GM12878 (cell line): ENCODE data around the gene SELENOS. TPM values are rescaled to one million over a fixed set of nuclear protein-coding genes. Genes with fewer than 3 reads are reported as not detected.

ENCODE experiments used
- CBFB ChIP-seq: IDR thresholded peaks from 2 replicates; pipeline ENCODE4 v1.6.1; 2016; ENCODE audit warnings: antibody characterized with exemption, low read depth
- CREM ChIP-seq: IDR thresholded peaks from 2 replicates; pipeline ENCODE4 v1.6.1; 2014; ENCODE audit warnings: antibody characterized with exemption, low read depth
- EED ChIP-seq: sonication (generic); IDR thresholded peaks from 2 replicates; pipeline ENCODE4 v1.6.1; 2016; ENCODE audit warnings: antibody characterized with exemption, low read depth
- EGR1 ChIP-seq, 2 experiments: IDR thresholded peaks; 1 replicate in 1 of 2; 2 replicates in 1 of 2; pipeline ENCODE4 v1.6.1; 2011 to 2012; ENCODE audit warnings: low read depth in 2 of 2, low read length in 2 of 2, borderline replicate concordance in 1 of 2, mild to moderate bottlenecking in 1 of 2, moderate library complexity in 1 of 2
- GABPA ChIP-seq: IDR thresholded peaks from 2 replicates; pipeline ENCODE4 v1.6.1; 2014; ENCODE audit warnings: antibody characterized with exemption, low read depth, mild to moderate bottlenecking, inconsistent platforms
- GATAD2B ChIP-seq: fragments of 450-650 bp; conservative IDR thresholded peaks from 2 replicates; pipeline ENCODE4 v1.6.1; 2017; ENCODE audit warnings: low read depth, mild to moderate bottlenecking, moderate library complexity
- HDAC2 ChIP-seq: fragments of 200-600 bp; sonication (generic); IDR thresholded peaks from 2 replicates; pipeline ENCODE4 v1.6.1; 2017
- IRF4 ChIP-seq: IDR thresholded peaks from 2 replicates; pipeline ENCODE4 v1.6.1; 2011; ENCODE audit warnings: low read depth, low read length
- JUNB ChIP-seq: IDR thresholded peaks from 2 replicates; pipeline ENCODE4 v1.6.1; 2016; ENCODE audit warnings: antibody characterized with exemption, mild to moderate bottlenecking
- KDM1A ChIP-seq: fragments of 200-600 bp; sonication (generic); IDR thresholded peaks from 2 replicates; pipeline ENCODE4 v1.6.1; 2016; ENCODE audit warnings: borderline replicate concordance
- MTA2 ChIP-seq: fragments of 450-650 bp; IDR thresholded peaks from 2 replicates; pipeline ENCODE4 v1.6.1; 2016; ENCODE audit warnings: low read depth, mild to moderate bottlenecking, moderate library complexity
- NR2C1 ChIP-seq: fragments of 450-650 bp; IDR thresholded peaks from 2 replicates; pipeline ENCODE4 v1.6.1; 2017; ENCODE audit warnings: antibody characterized with exemption, mild to moderate bottlenecking, moderate library complexity
- NR2C2 ChIP-seq: IDR thresholded peaks from 2 replicates; pipeline ENCODE4 v1.6.1; 2011; ENCODE audit warnings: borderline replicate concordance, low read depth; ENCODE audit not compliant: control insufficient read depth, insufficient read length
- PAX8 ChIP-seq: fragments of 450-650 bp; IDR thresholded peaks from 2 replicates; pipeline ENCODE4 v1.6.1; 2017; ENCODE audit warnings: mild to moderate bottlenecking, moderate library complexity
- PML ChIP-seq: IDR thresholded peaks from 2 replicates; pipeline ENCODE4 v1.6.1; 2012; ENCODE audit warnings: low read length, inconsistent platforms
- POLR2A ChIP-seq: IDR thresholded peaks from 2 replicates; pipeline ENCODE4 v1.6.1; 2011; ENCODE audit warnings: low read depth, mild to moderate bottlenecking, low read length
- POLR2AphosphoS2 ChIP-seq: IDR thresholded peaks from 2 replicates; pipeline ENCODE4 v1.6.1; 2011; ENCODE audit warnings: low read depth, mild to moderate bottlenecking, low read length, improper control_type of control experiment, moderate library complexity
- RAD51 ChIP-seq: fragments of 450-650 bp; IDR thresholded peaks from 2 replicates; pipeline ENCODE4 v1.6.1; 2016; ENCODE audit warnings: moderate library complexity, mild to moderate bottlenecking, inconsistent platforms
- RUNX3 ChIP-seq: IDR thresholded peaks from 2 replicates; pipeline ENCODE4 v1.6.1; 2012; ENCODE audit warnings: low read length, inconsistent platforms
- SIN3A ChIP-seq: IDR thresholded peaks from 2 replicates; pipeline ENCODE4 v1.6.1; 2012; ENCODE audit warnings: low read depth, low read length, improper control_type of control experiment
- TCF12 ChIP-seq: IDR thresholded peaks from 2 replicates; pipeline ENCODE4 v1.6.1; 2011; ENCODE audit warnings: low read depth, mild to moderate bottlenecking, low read length
- TCF7 ChIP-seq: IDR thresholded peaks from 2 replicates; pipeline ENCODE4 v1.6.1; 2014; ENCODE audit warnings: antibody characterized with exemption, borderline replicate concordance
- WRNIP1 ChIP-seq: IDR thresholded peaks from 2 replicates; pipeline ENCODE4 v1.6.1; 2011; ENCODE audit warnings: low read depth, low read length, improper control_type of control experiment, borderline replicate concordance
- YBX1 ChIP-seq: fragments of 450-650 bp; IDR thresholded peaks from 2 replicates; pipeline ENCODE4 v1.6.1; 2016; ENCODE audit warnings: antibody characterized with exemption
- ZBED1 ChIP-seq: IDR thresholded peaks from 2 replicates; pipeline ENCODE4 v1.6.1; 2016; ENCODE audit warnings: borderline replicate concordance
- ZNF24 ChIP-seq: fragments of 450-650 bp; IDR thresholded peaks from 2 replicates; pipeline ENCODE4 v1.6.1; 2017; ENCODE audit warnings: antibody characterized with exemption, mild to moderate bottlenecking
- ZNF622 ChIP-seq: fragments of 450-650 bp; IDR thresholded peaks from 2 replicates; pipeline ENCODE4 v1.6.1; 2017; ENCODE audit warnings: mild to moderate bottlenecking, inconsistent platforms
- polyA plus RNA-seq, 11 experiments: library from polyadenylated mRNA; depleted of rRNA in 4 of 11; unstranded in 6 of 11; stranded (reverse) in 5 of 11; fragments of >200 nt; fragmentation: Nextera tagmentation in 4 of 11; fragmentation: Illumina TruSeq in 1 of 11; extraction: Ambion mirVana in 4 of 11; extraction: Trizol in 1 of 11; gene quantifications; 1 replicate in 1 of 11; 2 replicates in 10 of 11; pipeline versions ENCODE4 v1.2.1 to v1.2.3, GENCODE V29; 2011 to 2016; ENCODE audit warnings: inconsistent platforms in 2 of 11, missing spikeins in 2 of 11, low read depth in 1 of 11
- total RNA-seq, 4 experiments: library from RNA; depleted of rRNA in 3 of 4; stranded (reverse); fragments of >200 nt in 3 of 4; fragmentation: Illumina TruSeq in 1 of 4; extraction: Trizol in 1 of 4; gene quantifications; 2 replicates each; pipeline versions ENCODE4 v1.2.1 to v1.2.3, GENCODE V29; 2013 to 2021
- TF ChIP-seq, protein P1 (sequence below): fragments of 450-650 bp; IDR thresholded peaks from 2 replicates; pipeline ENCODE4 v1.6.1; 2018; ENCODE audit warnings: mild to moderate bottlenecking, low read depth, moderate library complexity; ENCODE audit not compliant: partially characterized antibody
- TF ChIP-seq, protein P2 (sequence below): fragments of 450-650 bp; IDR thresholded peaks from 2 replicates; pipeline ENCODE4 v1.6.1; 2016; ENCODE audit warnings: mild to moderate bottlenecking

Gene SELENOS
- total and polyA plus RNA-seq, 10 of the 15 experiments (the other 5 are each of a cell fraction or from before 2014, with no cell fraction given), result 25.8 to 90.1 (median 37.3) TPM

- TF ChIP-seq, protein P1, sequence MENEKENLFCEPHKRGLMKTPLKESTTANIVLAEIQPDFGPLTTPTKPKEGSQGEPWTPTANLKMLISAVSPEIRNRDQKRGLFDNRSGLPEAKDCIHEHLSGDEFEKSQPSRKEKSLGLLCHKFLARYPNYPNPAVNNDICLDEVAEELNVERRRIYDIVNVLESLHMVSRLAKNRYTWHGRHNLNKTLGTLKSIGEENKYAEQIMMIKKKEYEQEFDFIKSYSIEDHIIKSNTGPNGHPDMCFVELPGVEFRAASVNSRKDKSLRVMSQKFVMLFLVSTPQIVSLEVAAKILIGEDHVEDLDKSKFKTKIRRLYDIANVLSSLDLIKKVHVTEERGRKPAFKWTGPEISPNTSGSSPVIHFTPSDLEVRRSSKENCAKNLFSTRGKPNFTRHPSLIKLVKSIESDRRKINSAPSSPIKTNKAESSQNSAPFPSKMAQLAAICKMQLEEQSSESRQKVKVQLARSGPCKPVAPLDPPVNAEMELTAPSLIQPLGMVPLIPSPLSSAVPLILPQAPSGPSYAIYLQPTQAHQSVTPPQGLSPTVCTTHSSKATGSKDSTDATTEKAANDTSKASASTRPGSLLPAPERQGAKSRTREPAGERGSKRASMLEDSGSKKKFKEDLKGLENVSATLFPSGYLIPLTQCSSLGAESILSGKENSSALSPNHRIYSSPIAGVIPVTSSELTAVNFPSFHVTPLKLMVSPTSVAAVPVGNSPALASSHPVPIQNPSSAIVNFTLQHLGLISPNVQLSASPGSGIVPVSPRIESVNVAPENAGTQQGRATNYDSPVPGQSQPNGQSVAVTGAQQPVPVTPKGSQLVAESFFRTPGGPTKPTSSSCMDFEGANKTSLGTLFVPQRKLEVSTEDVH, result no peak
- TF ChIP-seq IRF4 (peak; percentile 73; the same call in 1 of the 2 replicates), RUNX3 (peak; percentile 80), ZNF622 (no peak), NR2C2 (no peak), SIN3A (no peak), TCF7 (no peak), TCF12 (peak; percentile 43; the same call in 1 of the 2 replicates), JUNB (peak; percentile 69), POLR2AphosphoS2 (no peak), PML (no peak), YBX1 (no peak), GABPA (no peak), POLR2A (no peak), KDM1A (no peak), CREM (no peak), WRNIP1 (no peak), CBFB (no peak), NR2C1 (no peak), ZNF24 (peak; percentile 77), EGR1 (IDR thresholded peaks at IDR 0.05; ENCODE audit: borderline replicate concordance in 1 of 2, low read depth in 2 of 2, low read length in 2 of 2) (no peak), RAD51 (0 out of 2 replicates have a peak, but pooled peaks have one; percentile 42), PAX8 (peak; percentile 32; the same call in 1 of the 2 replicates), GATAD2B (0 out of 2 replicates have a peak, but pooled peaks have one; percentile 49), HDAC2 (no peak), EED (no peak), ZBED1 (no peak), MTA2 (peak; percentile 44; the same call in 1 of the 2 replicates)
- TF ChIP-seq, protein P2, sequence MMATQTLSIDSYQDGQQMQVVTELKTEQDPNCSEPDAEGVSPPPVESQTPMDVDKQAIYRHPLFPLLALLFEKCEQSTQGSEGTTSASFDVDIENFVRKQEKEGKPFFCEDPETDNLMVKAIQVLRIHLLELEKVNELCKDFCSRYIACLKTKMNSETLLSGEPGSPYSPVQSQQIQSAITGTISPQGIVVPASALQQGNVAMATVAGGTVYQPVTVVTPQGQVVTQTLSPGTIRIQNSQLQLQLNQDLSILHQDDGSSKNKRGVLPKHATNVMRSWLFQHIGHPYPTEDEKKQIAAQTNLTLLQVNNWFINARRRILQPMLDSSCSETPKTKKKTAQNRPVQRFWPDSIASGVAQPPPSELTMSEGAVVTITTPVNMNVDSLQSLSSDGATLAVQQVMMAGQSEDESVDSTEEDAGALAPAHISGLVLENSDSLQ, result no peak
Observed at GRCh38 chr15:101275018-101275417, 2.3 kb downstream of the SELENOS start (continued).
